Brain microvascular endothelial cell (primary cell): ENCODE measurements around the gene AKAP4.

ENCODE experiments used
- DNase-seq: peaks from one replicate; pipeline ENCODE4 v3.0.0-alpha.2; 2020
- H3K27ac ChIP-seq: fragments of 250-450 bp; sonication (Bioruptor Pico); 2 replicates; pipeline ENCODE4 v1.5.1; 2020; ENCODE audit warnings: mild to moderate bottlenecking, moderate library complexity
- H3K27me3 ChIP-seq: fragments of 250-450 bp; sonication (Bioruptor Pico); replicated peaks from 2 replicates; pipeline ENCODE4 v1.5.1; 2020; ENCODE audit warnings: mild to moderate bottlenecking
- H3K36me3 ChIP-seq: fragments of 250-450 bp; sonication (Bioruptor Pico); replicated peaks from 2 replicates; pipeline ENCODE4 v1.5.1; 2020; ENCODE audit warnings: mild to moderate bottlenecking
- H3K4me3 ChIP-seq: 2 replicates; pipeline ENCODE4 v1.5.1; 2011; ENCODE audit warnings: low read depth, mild to moderate bottlenecking, control low read depth, low read length, moderate library complexity
- in situ Hi-C: cut with HindIII; loops from 2 replicates; pipeline ENCODE4 v1.10.0; 2017; ENCODE audit warnings: low sequenced_read_pairs, low pct_ligation_motif_present
- TF ChIP-seq, protein P1 (sequence below): IDR thresholded peaks from 2 replicates; pipeline ENCODE4 v1.5.1; 2011; ENCODE audit warnings: low read depth, mild to moderate bottlenecking, moderate library complexity, low read length, control low read depth, inconsistent platforms; ENCODE audit errors: missing control alignments

Gene AKAP4, protein sequence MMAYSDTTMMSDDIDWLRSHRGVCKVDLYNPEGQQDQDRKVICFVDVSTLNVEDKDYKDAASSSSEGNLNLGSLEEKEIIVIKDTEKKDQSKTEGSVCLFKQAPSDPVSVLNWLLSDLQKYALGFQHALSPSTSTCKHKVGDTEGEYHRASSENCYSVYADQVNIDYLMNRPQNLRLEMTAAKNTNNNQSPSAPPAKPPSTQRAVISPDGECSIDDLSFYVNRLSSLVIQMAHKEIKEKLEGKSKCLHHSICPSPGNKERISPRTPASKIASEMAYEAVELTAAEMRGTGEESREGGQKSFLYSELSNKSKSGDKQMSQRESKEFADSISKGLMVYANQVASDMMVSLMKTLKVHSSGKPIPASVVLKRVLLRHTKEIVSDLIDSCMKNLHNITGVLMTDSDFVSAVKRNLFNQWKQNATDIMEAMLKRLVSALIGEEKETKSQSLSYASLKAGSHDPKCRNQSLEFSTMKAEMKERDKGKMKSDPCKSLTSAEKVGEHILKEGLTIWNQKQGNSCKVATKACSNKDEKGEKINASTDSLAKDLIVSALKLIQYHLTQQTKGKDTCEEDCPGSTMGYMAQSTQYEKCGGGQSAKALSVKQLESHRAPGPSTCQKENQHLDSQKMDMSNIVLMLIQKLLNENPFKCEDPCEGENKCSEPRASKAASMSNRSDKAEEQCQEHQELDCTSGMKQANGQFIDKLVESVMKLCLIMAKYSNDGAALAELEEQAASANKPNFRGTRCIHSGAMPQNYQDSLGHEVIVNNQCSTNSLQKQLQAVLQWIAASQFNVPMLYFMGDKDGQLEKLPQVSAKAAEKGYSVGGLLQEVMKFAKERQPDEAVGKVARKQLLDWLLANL

DNA sequence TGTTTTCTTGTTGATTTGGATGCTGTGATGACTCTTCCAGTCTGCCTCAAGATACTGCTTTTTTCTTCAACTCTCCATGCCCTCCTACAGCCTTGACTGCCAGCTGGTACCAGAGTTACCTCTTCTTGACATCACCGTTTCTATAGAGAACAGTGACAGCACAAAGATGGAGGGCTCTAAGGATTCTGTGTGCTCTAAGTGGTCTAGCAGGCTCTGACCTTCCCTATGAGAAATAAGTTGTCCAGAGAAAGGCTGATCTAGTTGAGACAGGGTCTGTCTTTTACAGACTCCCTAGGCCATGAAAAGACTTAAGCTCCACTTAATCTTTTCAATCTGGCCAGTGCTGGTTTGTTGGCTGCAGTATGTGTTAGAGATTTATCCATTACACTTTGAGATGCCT is at the start of gene AKAP4:
Gene AKAP4, minus strand, starts transcription at position 101 of the 400 bp plus-strand sequence. CDS start 118 bp downstream, outside the sequence.
- in situ Hi-C loops: no loop called here
- no peaks in the 10 kb centered on the region for H3K36me3 ChIP-seq
- H3K27ac ChIP-seq: no peak within 1 kb of the TSS

DNA sequence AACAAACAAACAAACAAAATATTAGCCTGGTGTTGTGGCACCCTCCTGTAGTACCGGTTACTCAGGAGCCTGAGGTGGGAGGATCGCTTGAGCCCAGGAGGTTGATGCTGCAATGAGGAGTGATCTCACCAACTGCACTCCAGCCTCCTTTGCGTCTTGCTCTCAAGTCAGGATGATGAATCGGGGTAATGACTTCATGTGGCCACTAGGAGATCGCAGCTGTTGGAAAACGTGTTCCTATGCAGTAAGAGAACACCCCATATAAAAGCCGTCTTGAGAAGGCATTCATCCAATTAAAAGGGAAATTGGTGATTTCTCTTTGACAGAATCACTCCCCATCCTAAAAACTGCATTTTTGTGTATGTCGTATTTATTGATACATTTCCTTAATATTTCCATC is 10.7 kb upstream of the AKAP4 start:
- Histone ChIP-seq H3K27ac (no peak overlapping the region), H3K36me3 (no peaks in the 10 kb centered on the region), H3K4me3 (no peak overlapping the region), H3K27me3 (no peaks in the 10 kb centered on the region)
- TF ChIP-seq, protein P1, sequence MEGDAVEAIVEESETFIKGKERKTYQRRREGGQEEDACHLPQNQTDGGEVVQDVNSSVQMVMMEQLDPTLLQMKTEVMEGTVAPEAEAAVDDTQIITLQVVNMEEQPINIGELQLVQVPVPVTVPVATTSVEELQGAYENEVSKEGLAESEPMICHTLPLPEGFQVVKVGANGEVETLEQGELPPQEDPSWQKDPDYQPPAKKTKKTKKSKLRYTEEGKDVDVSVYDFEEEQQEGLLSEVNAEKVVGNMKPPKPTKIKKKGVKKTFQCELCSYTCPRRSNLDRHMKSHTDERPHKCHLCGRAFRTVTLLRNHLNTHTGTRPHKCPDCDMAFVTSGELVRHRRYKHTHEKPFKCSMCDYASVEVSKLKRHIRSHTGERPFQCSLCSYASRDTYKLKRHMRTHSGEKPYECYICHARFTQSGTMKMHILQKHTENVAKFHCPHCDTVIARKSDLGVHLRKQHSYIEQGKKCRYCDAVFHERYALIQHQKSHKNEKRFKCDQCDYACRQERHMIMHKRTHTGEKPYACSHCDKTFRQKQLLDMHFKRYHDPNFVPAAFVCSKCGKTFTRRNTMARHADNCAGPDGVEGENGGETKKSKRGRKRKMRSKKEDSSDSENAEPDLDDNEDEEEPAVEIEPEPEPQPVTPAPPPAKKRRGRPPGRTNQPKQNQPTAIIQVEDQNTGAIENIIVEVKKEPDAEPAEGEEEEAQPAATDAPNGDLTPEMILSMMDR: peak; percentile 49
- in situ Hi-C loops: no loop called here
- DNase-seq: peak; percentile 21

More for the DNA sequence above, at the start of gene AKAP4:
- no peak for DNase-seq
- no peak within 1 kb of the TSS for H3K4me3 ChIP-seq
- H3K27me3 ChIP-seq: no peaks in the 10 kb centered on the region
- TF ChIP-seq, protein P1: no peak

DNA sequence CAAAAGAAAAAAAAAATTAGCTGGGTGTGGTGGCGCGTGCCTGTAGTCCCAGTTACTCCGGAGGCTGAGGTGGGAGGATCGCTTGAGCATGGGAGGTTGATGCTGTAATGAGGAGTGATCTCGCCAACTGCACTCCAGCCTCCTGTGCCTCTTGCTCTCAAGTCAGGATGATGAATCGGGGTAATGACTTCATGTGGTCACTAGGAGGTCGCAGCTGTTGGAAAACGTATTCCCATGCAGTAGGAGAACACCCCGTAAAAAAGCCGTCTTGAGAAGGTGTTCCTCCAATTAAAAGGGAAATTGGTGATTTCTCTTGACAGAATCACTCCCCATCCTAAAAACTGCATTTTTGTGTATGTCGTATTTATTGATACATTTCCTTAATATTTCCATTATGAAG is 5.9 kb upstream of the AKAP4 start:
- H3K4me3 ChIP-seq: no peak overlapping the region
- no peak overlapping the region for H3K27ac ChIP-seq
- no peaks in the 10 kb centered on the region for H3K36me3 ChIP-seq
- in situ Hi-C loops: no loop called here
- no peaks in the 10 kb centered on the region for H3K27me3 ChIP-seq
- no peak for DNase-seq
- TF ChIP-seq, protein P1: no peak

DNA sequence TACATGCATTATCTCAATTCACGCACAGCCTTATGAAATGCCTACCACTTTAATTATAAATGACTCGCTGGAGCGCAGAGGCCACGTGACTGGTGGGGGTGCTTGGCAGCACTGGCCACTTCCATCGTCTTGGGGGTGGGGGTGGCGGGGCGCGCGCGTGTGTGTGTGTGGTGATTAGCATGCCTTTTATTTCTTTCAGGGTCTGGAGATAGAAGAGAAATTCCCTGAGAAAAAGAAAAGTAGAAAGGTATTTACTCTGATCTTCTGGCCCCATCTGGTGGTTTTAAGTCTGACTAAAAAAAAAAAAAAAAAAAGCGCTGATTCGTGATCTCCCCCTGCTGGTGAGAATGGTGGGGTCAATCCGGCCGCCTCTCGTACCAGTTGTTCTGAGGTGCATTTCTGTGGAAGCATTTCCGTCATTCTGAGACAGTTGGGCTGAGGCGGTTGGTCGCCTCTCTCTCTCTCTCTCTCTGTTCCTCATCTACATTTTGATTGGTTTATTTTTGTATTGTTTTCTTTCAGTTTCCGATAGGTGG is 3.6 kb upstream of the AKAP4 start, which contains the start of gene CCNB3:
Gene CCNB3, plus strand, starts transcription at position 402 of the 536 bp plus-strand sequence. CDS start 80,399 bp downstream, outside the sequence.
- H3K4me3 ChIP-seq: peak within 1 kb of the TSS; percentile 2
- H3K36me3 ChIP-seq: no peaks in the 10 kb centered on the region
- in situ Hi-C loops: no loop called here
- no peaks in the 10 kb centered on the region for H3K27me3 ChIP-seq
- DNase-seq: peak; percentile 63
- TF ChIP-seq, protein P1: peak; percentile 75
- peak within 1 kb of the TSS; percentile 41 for H3K27ac ChIP-seq

DNA sequence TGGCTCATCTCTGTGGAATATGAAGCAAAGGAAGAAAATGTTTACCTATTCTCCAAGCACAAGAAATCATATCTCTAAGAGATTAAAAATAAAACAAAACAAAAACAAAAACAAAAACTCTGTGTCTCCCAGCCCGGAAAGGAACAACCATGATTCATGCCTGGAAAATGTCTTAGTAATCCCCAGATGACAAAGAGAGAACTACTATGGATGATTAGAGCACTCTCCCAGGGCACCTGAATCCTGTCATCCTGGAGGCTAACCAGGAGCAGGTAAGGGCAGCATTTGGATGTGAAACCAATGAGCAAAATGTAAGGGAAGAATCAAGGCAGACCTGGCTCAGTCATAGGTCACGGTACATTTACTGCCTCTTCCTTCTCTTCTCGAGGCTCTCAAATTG is 1.7 kb upstream of the AKAP4 start:
- no peak overlapping the region for H3K4me3 ChIP-seq
- no peak overlapping the region for H3K27ac ChIP-seq
- H3K27me3 ChIP-seq: no peaks in the 10 kb centered on the region
- DNase-seq: no peak
- TF ChIP-seq, protein P1: no peak
- in situ Hi-C loops: no loop called here
- H3K36me3 ChIP-seq: no peaks in the 10 kb centered on the region
